Esophagus squamous epithelium (tissue), 5 donors: ENCODE results near the gene IGBP1. TPM values are rescaled to one million over a fixed set of nuclear protein-coding genes. Genes with fewer than 3 reads are reported as not detected.

Source experiments
- DNase-seq: peaks from one replicate; lab custom pipeline; 2025; lab: John Stamatoyannopoulos, UW
- H3K27ac ChIP-seq, 4 donors: fragments of 200-600 bp; sonication (generic); one replicate each; pipeline ENCODE4 v1.5.1; 2016 to 2019; ENCODE audit warnings: mild to moderate bottlenecking in 1 of 4
- H3K27me3 ChIP-seq, 4 donors: fragments of 200-600 bp; sonication (generic); 1 replicate in 3 of 4; 2 replicates in 1 of 4; pipeline versions ENCODE4 v1.5.1 to v1.6.0; 2017 to 2021; ENCODE audit warnings: antibody characterized with exemption in 1 of 4
- H3K36me3 ChIP-seq, 3 donors: fragments of 200-600 bp; sonication (generic); one replicate each; pipeline ENCODE4 v1.5.1; 2016 to 2019
- H3K4me1 ChIP-seq, 3 donors: fragments of 200-600 bp; sonication (generic); one replicate each; pipeline ENCODE4 v1.5.1; 2017 to 2019
- H3K4me3 ChIP-seq, 4 donors: fragments of 200-600 bp; sonication (generic); 1 replicate in 3 of 4; 2 replicates in 1 of 4; pipeline ENCODE4 v1.5.1; 2016 to 2019; ENCODE audit warnings: mild to moderate bottlenecking in 2 of 4, moderate library complexity in 1 of 4
- H3K9me3 ChIP-seq, 3 donors: fragments of 200-600 bp; sonication (generic); one replicate each; pipeline ENCODE4 v1.5.1; 2016 to 2019
- CTCF ChIP-seq, 6 experiments: fragments of 450-650 bp in 4 of 6; fragments of 200-600 bp in 2 of 6; sonication (generic) in 2 of 6; IDR thresholded peaks; one replicate each; pipeline ENCODE4 v1.5.1; 2016 to 2019; ENCODE audit warnings: antibody characterized with exemption in 6 of 6, mild to moderate bottlenecking in 4 of 6, moderate library complexity in 4 of 6
- POLR2A ChIP-seq, 4 donors: fragments of 450-650 bp; IDR thresholded peaks; one replicate each; pipeline ENCODE4 v1.6.1; 2017; ENCODE audit warnings: antibody characterized with exemption in 4 of 4, mild to moderate bottlenecking in 4 of 4, moderate library complexity in 3 of 4
- WGBS, 2 donors: methylation state at CpG; one replicate each; pipeline ENCODE4 v1.1.5; 2018; 5-methylcytosine and 5-hydroxymethylcytosine counted together
- intact Hi-C: fragments of 100-400 bp; cut with DNase I; formaldehyde crosslinking; loops from one replicate; pipeline ENCODE4 v1.15.0; 2022
- total RNA-seq, 4 donors: library from RNA; depleted of rRNA; stranded (reverse); fragments of >200 nt; gene quantifications; one replicate each; pipeline ENCODE4 v1.1.0, GENCODE V29; 2016
- donor health status: DM: yes; HTN: yes; CAD: no.

The IGBP1 gene
- total RNA-seq, 4 donors from 2014 or later: 26.5 to 66.0 (median 45.6) TPM

DNA sequence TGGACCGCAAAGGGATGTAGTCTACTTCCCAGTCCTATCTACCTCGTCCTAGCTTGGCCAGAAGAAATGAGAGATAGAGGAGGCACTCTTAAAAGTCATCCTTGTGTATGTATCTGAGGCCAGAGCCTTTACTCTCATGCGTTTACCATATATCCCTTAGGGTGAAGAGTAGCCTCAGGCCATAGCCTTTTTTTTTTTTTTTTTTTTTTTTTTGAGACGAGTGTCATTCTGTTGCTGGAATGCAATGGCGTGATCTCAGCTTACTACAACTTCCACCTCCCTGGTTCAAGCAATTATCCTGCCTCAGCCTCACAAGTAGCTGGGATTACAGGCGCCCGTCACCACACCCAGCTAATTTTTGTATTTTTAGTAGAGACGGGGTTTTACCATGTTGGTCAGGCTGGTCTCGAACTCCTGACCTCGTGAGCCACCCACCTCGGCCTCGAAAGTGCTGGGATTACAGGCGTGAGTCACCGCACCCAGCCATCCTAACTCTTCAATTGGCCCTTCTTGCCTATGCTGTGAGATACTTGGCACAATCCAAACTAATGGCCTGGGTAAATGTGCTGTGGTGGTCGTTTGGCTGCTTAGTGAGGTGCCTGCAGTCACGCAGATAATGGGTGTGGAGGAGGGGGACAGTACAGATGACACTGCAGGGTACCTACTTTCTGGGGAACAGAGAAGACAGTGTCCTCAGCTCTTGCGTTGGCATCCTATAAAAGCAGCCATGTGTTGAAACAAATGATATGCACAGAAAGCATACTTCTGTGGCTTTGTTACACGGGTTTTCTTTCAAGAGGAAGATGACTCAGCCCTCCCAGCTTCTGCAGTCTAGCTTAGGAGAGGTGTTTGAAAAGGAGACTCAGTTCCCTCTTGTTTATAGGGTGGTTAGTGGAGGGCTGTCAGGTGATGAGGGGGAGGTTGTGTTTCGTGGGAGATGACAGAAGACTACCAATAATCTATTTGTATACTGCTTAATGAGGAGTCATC, 33.6 kb downstream of the IGBP1 start:
- no peaks in the 10 kb centered on the region for H3K9me3 ChIP-seq
- TF ChIP-seq CTCF (IDR thresholded peaks at IDR 0.05): no peak
- TF ChIP-seq POLR2A (IDR thresholded peaks at IDR 0.05): no peak
- peaks cover 0 to 16% (median 0%) of the 10 kb centered on the region in 3 donors for H3K4me1 ChIP-seq
- H3K36me3 ChIP-seq: peaks cover 0 to 46% (median 0%) of the 10 kb centered on the region in 3 donors
- H3K4me3 ChIP-seq: no peak overlapping the region
- 64 to 68% methylated on average over 5 to 17 of the region's 19 CpGs for WGBS, 2 donors
- H3K27ac ChIP-seq: no peak overlapping the region
- DNase-seq: no peak
- H3K27me3 ChIP-seq: no peaks in the 10 kb centered on the region
- intact Hi-C loops: no loop called here

DNA sequence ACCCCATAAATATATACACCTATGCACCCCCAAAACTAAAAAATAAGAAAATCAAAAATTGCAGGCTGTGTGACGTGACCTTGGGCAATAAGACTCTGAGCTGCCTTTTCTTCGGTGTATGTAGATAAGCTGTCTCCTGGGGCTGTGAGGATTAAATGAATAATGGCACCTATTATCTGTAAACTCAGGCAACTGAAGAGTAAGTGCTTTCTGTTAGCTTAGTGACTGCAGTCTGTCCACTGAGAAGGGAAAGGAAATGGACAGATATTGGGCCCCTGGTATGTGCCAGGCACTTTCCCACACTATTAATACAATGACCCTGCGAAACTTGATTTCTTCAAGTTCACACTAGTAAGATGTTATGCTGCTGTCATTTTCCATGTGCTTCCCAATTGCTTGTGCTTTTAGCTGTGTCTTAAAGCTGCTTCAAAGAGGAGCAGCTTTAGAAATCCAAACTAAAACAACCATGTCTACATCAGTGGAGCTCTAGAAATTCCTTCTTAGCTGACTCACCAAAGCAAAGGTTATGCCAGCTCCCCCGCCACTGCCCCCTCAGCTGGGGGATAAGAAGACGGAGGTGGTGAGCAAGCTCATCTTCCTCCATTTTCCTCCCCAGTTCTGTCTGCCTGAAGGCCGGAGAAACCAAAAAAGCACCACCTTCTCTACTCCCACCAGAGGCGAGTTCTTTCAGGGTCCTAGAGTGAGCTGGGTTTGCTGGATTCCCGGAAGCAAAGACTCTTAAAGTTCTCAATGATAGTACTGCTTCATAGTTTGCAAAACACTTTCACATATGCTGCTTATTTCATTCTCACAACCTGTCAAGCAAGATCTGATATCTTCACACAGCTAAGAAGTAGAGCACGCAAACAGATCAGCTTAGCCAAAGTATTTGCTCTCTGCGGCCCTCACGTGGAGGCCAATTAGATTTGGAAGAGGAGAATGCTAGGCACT, 35.3 kb downstream of the IGBP1 start:
- DNase-seq: no peak
- 51 to 55% methylated on average over 5 to 11 of the region's 11 CpGs for WGBS, 2 donors
- no peaks in the 10 kb centered on the region for H3K9me3 ChIP-seq

GRCh38 chrX:70169281-70169680, 36.0 kb downstream of the IGBP1 start:
- H3K36me3 ChIP-seq: peaks cover 0 to 22% (median 0%) of the 10 kb centered on the region in 3 donors
- no peak for DNase-seq
- H3K9me3 ChIP-seq: no peaks in the 10 kb centered on the region
- no peaks in the 10 kb centered on the region for H3K27me3 ChIP-seq
- intact Hi-C loops: no loop called here
- peak overlapping the region in 2 of 4 donors; percentile 33 to 34 for H3K27ac ChIP-seq
- 62 to 85% methylated on average over 4 to 7 of the region's 7 CpGs for WGBS, 2 donors
- TF ChIP-seq CTCF (IDR thresholded peaks at IDR 0.05): no peak
- no peak for TF ChIP-seq POLR2A (IDR thresholded peaks at IDR 0.05)
- no peak overlapping the region for H3K4me3 ChIP-seq
- peaks cover 0 to 16% (median 0%) of the 10 kb centered on the region in 3 donors for H3K4me1 ChIP-seq

More for the DNA sequence above, 35.3 kb downstream of the IGBP1 start:
- H3K36me3 ChIP-seq: peaks cover 0 to 30% (median 0%) of the 10 kb centered on the region in 3 donors
- TF ChIP-seq POLR2A (IDR thresholded peaks at IDR 0.05): no peak
- TF ChIP-seq CTCF (IDR thresholded peaks at IDR 0.05): no peak
- peak overlapping the region in 1 of 4 donors; percentile 9 for H3K4me3 ChIP-seq
- peak overlapping the region in 2 of 4 donors; percentile 33 to 34 for H3K27ac ChIP-seq
- H3K4me1 ChIP-seq: peaks cover 0 to 16% (median 0%) of the 10 kb centered on the region in 3 donors
- intact Hi-C loops: no loop called here
- no peaks in the 10 kb centered on the region for H3K27me3 ChIP-seq

DNA sequence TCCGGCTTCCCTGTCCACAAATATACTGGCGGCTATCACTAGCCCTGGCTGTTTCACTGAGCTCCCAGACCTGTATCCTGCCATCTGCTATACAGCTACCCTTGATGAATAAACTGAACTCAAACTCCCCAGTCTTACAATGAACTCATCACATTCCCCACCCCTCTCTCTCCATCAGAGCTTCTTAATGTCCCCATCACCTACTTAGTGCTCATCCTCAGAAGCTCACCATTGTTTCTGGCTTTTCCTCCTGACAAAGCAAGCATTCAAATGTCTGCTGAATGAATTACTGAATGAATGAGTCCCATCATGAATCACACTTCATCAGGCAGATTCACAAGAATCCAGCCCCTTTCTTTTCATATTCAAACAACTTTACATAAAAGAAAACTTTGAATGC, 38.4 kb downstream of the IGBP1 start:
- H3K4me1 ChIP-seq: peaks cover 0 to 16% (median 0%) of the 10 kb centered on the region in 3 donors
- H3K27me3 ChIP-seq: no peaks in the 10 kb centered on the region
- no peak overlapping the region for H3K27ac ChIP-seq
- H3K9me3 ChIP-seq: no peaks in the 10 kb centered on the region
- no peak overlapping the region for H3K4me3 ChIP-seq
- intact Hi-C loops: no loop called here
- H3K36me3 ChIP-seq: no peaks in the 10 kb centered on the region
- WGBS, 2 donors: 67 to 69% methylated on average over 2 of the region's 2 CpGs
- TF ChIP-seq CTCF (IDR thresholded peaks at IDR 0.05) (no peak), POLR2A (IDR thresholded peaks at IDR 0.05) (no peak)
- DNase-seq: no peak
